Nucleus accumbens (tissue), 56 donors: ENCODE measurements around the gene ANKRD27.

Experiments
- DNase-seq, 56 donors: peaks; one replicate each; lab custom pipeline; 2025; lab: John Stamatoyannopoulos, UW

ANKRD27 gene

GRCh38 chr19:32566246-32566830 is 108.6 kb downstream of the ANKRD27 start:
- no peak for DNase-seq

DNA sequence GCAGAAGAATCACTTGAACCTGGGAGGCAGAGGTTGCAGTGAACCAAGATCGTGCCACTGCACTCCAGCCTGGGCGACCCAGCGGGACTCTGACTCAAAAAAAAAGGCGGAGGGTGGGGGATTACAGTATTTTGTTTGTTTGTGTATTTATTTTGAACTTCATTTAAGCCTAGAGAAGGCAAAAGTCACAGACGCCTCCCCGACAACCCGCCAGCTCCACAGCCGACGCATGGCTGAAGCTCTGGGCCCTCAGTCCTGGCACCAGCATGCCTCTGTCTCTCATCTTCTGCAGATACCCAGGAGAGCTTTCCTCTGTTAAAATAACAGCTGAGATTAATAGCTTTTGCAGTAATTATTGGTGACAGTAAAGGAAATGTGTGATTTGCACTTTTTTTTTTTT is 111.2 kb downstream of the ANKRD27 start:
- no peak for DNase-seq

- peak in 1 of 56 donors; percentile 19 for DNase-seq
Observed at GRCh38 chr19:32558607-32559228, 116.3 kb downstream of the ANKRD27 start.

GRCh38 chr19:32555786-32556185 is 119.2 kb downstream of the ANKRD27 start:
- DNase-seq: no peak

- no peak for DNase-seq
Observed at GRCh38 chr19:32550666-32551065, 124.3 kb downstream of the ANKRD27 start.
